Smooth muscle cell (in vitro differentiated cells): ENCODE results near the gene SPRYD3. TPM values are rescaled to one million over a fixed set of nuclear protein-coding genes. Genes with fewer than 3 reads are reported as not detected.
A peak's percentile ranks its signal among the peaks of the same experiment; 100 is the strongest.

ENCODE experiments used
- DNase-seq: peaks from one replicate; lab custom pipeline; 2025; ENCODE audit not compliant: unreplicated experiment; lab: John Stamatoyannopoulos, UW
- H2AFZ ChIP-seq: fragments of 200-600 bp; sonication (generic); 2 replicates; pipeline ENCODE4 v1.6.0; 2016; ENCODE audit warnings: antibody characterized with exemption, low read depth, mild to moderate bottlenecking
- H3F3A ChIP-seq: fragments of 200-600 bp; sonication (generic); 2 replicates; pipeline ENCODE4 v1.6.0; 2017; ENCODE audit warnings: antibody characterized with exemption, low read depth
- H3K27ac ChIP-seq: fragments of 200-600 bp; sonication (generic); 2 replicates; pipeline ENCODE4 v1.5.1; 2016; ENCODE audit warnings: low read depth, mild to moderate bottlenecking
- H3K27me3 ChIP-seq: fragments of 200-600 bp; sonication (generic); 2 replicates; pipeline ENCODE4 v1.6.1; 2016; ENCODE audit warnings: low read depth, mild to moderate bottlenecking
- H3K36me3 ChIP-seq: fragments of 200-600 bp; sonication (generic); 2 replicates; pipeline ENCODE4 v1.5.1; 2016; ENCODE audit warnings: low read depth
- H3K4me1 ChIP-seq: fragments of 200-600 bp; sonication (generic); 2 replicates; pipeline ENCODE4 v1.5.1; 2016; ENCODE audit warnings: low read depth
- H3K4me2 ChIP-seq: fragments of 200-600 bp; sonication (generic); 2 replicates; pipeline ENCODE4 v1.6.0; 2016; ENCODE audit warnings: mild to moderate bottlenecking
- H3K4me3 ChIP-seq: fragments of 200-600 bp; sonication (generic); 2 replicates; pipeline ENCODE4 v1.5.1; 2016; ENCODE audit warnings: mild to moderate bottlenecking
- H3K79me2 ChIP-seq: fragments of 200-600 bp; sonication (generic); 2 replicates; pipeline ENCODE4 v1.6.0; 2016; ENCODE audit warnings: low read depth, mild to moderate bottlenecking
- H3K9ac ChIP-seq: fragments of 200-600 bp; sonication (generic); 2 replicates; pipeline ENCODE4 v1.6.0; 2016; ENCODE audit warnings: low read depth
- H3K9me3 ChIP-seq: fragments of 200-600 bp; sonication (generic); replicated peaks from 2 replicates; pipeline ENCODE4 v1.5.1; 2016; ENCODE audit warnings: low read depth
- H4K20me1 ChIP-seq: fragments of 200-600 bp; sonication (generic); 2 replicates; pipeline ENCODE4 v1.6.0; 2016; ENCODE audit warnings: low read depth
- WGBS: methylation state at CpG from one replicate; pipeline ENCODE4 v1.1.7; 2016; ENCODE audit warnings: low lambda C conversion rate; 5-methylcytosine and 5-hydroxymethylcytosine counted together
- polyA plus RNA-seq: library from polyadenylated mRNA; unstranded; fragments of >200 nt; fragmentation: Nextera tagmentation; extraction: Ambion mirVana; gene quantifications from 2 replicates; pipeline ENCODE4 v1.2.1, GENCODE V29; 2016
- total RNA-seq: library from RNA; depleted of rRNA; stranded (reverse); fragments of >200 nt; gene quantifications from 2 replicates; pipeline ENCODE4 v1.2.3, GENCODE V29; 2014
- TF ChIP-seq, protein P1 (sequence below): fragments of 200-600 bp; sonication (generic); IDR thresholded peaks from 2 replicates; pipeline ENCODE4 v1.5.1; 2017; ENCODE audit warnings: borderline replicate concordance, mild to moderate bottlenecking, antibody characterized with exemption; ENCODE audit not compliant: insufficient read depth, poor library complexity, severe bottlenecking

The SPRYD3 gene
- total and polyA plus RNA-seq, 2 experiments from 2014 or later: 20.2 to 57.1 TPM

DNA sequence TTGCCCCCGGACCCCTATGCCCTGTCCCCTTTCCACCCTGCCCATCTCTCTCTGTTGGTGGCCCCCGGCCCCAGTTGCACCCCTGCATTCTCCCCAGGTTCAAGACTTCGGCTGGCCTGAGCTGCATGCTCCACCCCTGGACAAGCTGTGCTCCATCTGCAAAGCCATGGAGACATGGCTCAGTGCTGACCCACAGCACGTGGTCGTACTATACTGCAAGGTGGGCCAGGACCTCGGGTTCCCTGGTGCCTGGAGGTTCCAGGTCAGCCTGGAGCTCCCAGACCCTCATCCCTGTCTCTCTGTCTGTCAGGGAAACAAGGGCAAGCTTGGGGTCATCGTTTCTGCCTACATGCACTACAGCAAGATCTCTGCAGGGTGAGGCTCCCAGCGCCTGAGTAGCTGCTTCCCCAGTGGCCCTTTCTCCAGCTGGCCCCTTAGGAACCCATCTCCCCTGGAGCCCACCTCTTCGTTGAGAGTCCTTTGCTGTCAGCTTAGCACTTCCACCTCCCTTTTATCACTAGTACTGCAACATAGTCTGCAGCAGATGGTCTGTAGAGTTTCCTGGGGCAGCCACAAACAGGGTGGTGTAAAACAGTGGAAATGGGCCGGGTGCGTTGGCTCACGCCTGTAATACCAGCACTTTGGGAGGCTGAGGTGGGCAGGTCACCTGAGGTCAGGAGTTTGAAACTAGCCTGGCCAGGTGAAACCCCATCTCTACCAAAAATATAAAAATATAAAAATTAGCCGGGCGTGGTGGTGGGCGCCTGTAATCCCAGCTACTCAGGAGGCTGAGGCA, 23.5 kb downstream of the SPRYD3 start:
- H3K27me3 ChIP-seq: no peaks in the 10 kb centered on the region
- TF ChIP-seq, protein P1, sequence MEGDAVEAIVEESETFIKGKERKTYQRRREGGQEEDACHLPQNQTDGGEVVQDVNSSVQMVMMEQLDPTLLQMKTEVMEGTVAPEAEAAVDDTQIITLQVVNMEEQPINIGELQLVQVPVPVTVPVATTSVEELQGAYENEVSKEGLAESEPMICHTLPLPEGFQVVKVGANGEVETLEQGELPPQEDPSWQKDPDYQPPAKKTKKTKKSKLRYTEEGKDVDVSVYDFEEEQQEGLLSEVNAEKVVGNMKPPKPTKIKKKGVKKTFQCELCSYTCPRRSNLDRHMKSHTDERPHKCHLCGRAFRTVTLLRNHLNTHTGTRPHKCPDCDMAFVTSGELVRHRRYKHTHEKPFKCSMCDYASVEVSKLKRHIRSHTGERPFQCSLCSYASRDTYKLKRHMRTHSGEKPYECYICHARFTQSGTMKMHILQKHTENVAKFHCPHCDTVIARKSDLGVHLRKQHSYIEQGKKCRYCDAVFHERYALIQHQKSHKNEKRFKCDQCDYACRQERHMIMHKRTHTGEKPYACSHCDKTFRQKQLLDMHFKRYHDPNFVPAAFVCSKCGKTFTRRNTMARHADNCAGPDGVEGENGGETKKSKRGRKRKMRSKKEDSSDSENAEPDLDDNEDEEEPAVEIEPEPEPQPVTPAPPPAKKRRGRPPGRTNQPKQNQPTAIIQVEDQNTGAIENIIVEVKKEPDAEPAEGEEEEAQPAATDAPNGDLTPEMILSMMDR: no peak
- no peak for DNase-seq
- no peaks in the 10 kb centered on the region for H4K20me1 ChIP-seq
- H3K9ac ChIP-seq: no peak overlapping the region
- peaks cover 6% of the 10 kb centered on the region for H3F3A ChIP-seq
- no peaks in the 10 kb centered on the region for H3K9me3 ChIP-seq
- no peaks in the 10 kb centered on the region for H3K36me3 ChIP-seq
- H3K79me2 ChIP-seq: peaks cover 8% of the 10 kb centered on the region
- WGBS: 89% methylated on average over 14 of the region's 15 CpGs
- H3K4me1 ChIP-seq: peaks cover 8% of the 10 kb centered on the region
- H3K27ac ChIP-seq: peak overlapping the region; percentile 83
- H2AFZ ChIP-seq: no peak overlapping the region
- no peak overlapping the region for H3K4me3 ChIP-seq
- peak overlapping the region; percentile 91 for H3K4me2 ChIP-seq

DNA sequence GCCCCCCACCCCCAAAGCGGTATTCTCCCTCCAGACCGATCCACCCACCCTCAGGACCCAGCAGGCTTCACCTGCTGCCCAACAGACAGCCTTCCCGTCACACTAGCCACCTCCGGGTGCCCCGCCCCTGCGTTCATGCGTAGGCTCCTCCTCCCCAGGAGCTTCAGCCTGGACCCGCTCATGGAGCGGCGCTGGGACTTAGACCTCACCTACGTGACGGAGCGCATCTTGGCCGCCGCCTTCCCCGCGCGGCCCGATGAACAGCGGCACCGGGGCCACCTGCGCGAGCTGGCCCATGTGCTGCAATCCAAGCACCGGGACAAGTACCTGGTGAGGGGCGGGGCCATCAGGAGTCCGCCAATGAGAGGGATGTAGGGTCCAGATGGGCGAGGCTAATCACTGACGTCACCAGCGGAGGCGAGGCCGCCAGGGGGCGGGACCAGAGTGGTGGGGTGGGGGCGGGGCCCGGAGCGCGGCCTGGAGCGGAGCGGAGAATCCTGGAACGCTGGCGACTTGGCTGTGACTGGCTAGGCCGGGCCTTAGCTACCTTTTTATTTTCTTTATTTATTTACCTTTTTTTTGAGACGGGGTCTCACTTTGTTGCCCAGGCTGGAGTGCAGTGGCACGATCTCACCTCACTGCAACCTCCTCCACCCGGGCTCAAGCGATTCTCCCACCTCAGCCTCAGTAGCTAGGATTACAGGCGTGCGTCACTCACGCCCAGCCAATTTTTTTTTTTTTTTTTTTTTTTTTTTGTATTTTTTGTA, 24.9 kb downstream of the SPRYD3 start:
- H2AFZ ChIP-seq: no peak overlapping the region
- H3K36me3 ChIP-seq: no peaks in the 10 kb centered on the region
- peaks cover 12% of the 10 kb centered on the region for H3K79me2 ChIP-seq
- H3K4me3 ChIP-seq: peak overlapping the region; percentile 57
- TF ChIP-seq, protein P1: no peak
- peaks cover 7% of the 10 kb centered on the region for H3F3A ChIP-seq
- no peaks in the 10 kb centered on the region for H3K9me3 ChIP-seq
- 9% methylated on average over 46 of the region's 48 CpGs for WGBS
- peak; percentile 85 for DNase-seq
- peak overlapping the region; percentile 83 for H3K27ac ChIP-seq
- no peaks in the 10 kb centered on the region for H4K20me1 ChIP-seq
- peaks cover 19% of the 10 kb centered on the region for H3K4me1 ChIP-seq
- peak overlapping the region; percentile 91 for H3K4me2 ChIP-seq
- no peaks in the 10 kb centered on the region for H3K27me3 ChIP-seq
- H3K9ac ChIP-seq: peak overlapping the region; percentile 0

DNA sequence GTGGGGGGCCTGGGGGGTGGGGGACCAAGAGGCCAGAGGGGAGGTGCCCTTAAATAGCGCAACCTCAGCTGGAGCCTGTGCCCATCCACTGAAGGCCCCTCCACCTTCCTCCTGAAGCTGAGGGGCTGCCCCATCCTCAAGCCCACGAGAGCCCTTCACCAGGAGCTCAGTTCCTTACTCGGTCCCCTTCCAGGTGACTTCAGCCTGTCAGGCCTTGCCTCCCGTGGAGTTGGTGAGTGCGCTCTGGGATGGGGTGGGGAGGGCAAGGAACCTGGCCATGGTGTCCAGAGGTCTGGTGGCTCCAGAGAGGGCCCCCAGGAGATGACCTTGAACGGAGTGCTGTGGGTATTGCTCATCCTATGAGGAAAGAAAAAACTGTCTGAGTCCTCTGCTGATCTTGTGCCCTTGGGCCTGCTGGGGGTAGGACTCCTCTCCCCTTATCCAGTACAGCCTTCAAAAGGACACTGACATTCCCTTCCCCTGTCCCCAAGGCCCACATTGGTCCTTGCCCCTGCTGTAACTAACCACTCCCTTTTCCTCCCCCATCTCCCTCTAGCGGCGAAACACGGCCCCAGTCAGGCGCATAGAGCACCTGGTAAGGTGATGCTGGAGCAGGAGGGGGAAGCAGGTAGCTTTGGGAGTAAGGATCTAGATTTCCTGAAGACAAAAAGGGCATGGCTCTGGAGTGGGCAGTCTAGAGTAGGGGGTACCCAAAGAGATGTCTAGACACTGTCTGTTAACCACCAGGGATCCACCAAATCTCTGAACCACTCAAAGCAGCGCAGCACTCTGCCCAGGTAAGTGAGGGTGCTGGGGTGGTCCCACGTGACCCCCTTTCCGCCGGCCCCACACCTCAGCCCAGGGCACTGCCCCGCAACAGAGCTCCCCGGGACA, 25.7 kb downstream of the SPRYD3 start:
- no peaks in the 10 kb centered on the region for H3K9me3 ChIP-seq
- H3K79me2 ChIP-seq: peaks cover 12% of the 10 kb centered on the region
- peaks cover 26% of the 10 kb centered on the region for H3K4me1 ChIP-seq
- no peak overlapping the region for H2AFZ ChIP-seq
- H3K27ac ChIP-seq: peak overlapping the region; percentile 83
- H3K36me3 ChIP-seq: no peaks in the 10 kb centered on the region
- no peaks in the 10 kb centered on the region for H3K27me3 ChIP-seq
- H3F3A ChIP-seq: peaks cover 14% of the 10 kb centered on the region
- no peaks in the 10 kb centered on the region for H4K20me1 ChIP-seq
- peak overlapping the region; percentile 0 for H3K9ac ChIP-seq
- TF ChIP-seq, protein P1: peak; percentile 71
- DNase-seq: no peak
- H3K4me2 ChIP-seq: peak overlapping the region; percentile 91
- WGBS: 34% methylated on average over 16 of the region's 16 CpGs
- H3K4me3 ChIP-seq: peak overlapping the region; percentile 57
